Type B pancreatic cell (in vitro differentiated cells): ENCODE measurements around the gene GPC5. TPM values are rescaled to one million over a fixed set of nuclear protein-coding genes. Genes with fewer than 3 reads are reported as not detected.

Experiments used
- DNase-seq: peaks from one replicate; pipeline ENCODE4 v3.0.0; 2021; ENCODE audit warnings: mixed read lengths; ENCODE audit not compliant: unreplicated experiment; ENCODE audit errors: extremely low spot score
- H3K27ac Mint-ChIP-seq: 2 replicates; pipeline ENCODE4 v1.8.0; 2021; ENCODE audit warnings: mild to moderate bottlenecking, mixed read lengths
- H3K27me3 Mint-ChIP-seq: 2 replicates; pipeline ENCODE4 v1.8.0; 2021; ENCODE audit warnings: mixed read lengths
- H3K36me3 Mint-ChIP-seq: 2 replicates; pipeline ENCODE4 v1.8.0; 2021; ENCODE audit warnings: mixed read lengths
- H3K4me1 Mint-ChIP-seq: one replicate; pipeline ENCODE4 v1.8.0; 2021; ENCODE audit warnings: mixed read lengths; ENCODE audit not compliant: unreplicated experiment
- H3K4me3 Mint-ChIP-seq: 2 replicates; pipeline ENCODE4 v1.8.0; 2021; ENCODE audit warnings: mild to moderate bottlenecking, mixed read lengths
- H3K9me3 Mint-ChIP-seq: 2 replicates; pipeline ENCODE4 v1.8.0; 2021; ENCODE audit warnings: mixed read lengths
- total RNA-seq: library from RNA; stranded (reverse); gene quantifications from 2 replicates; pipeline ENCODE4 v1.2.1, GENCODE V29; 2021; ENCODE audit warnings: low replicate concordance
- TF ChIP-seq, protein P1 (sequence below): fragments of 200-600 bp; sonication (generic); conservative IDR thresholded peaks from 2 replicates; pipeline ENCODE4 v1.5.0; 2021; ENCODE audit warnings: antibody characterized with exemption, mild to moderate bottlenecking

The GPC5 gene
- total RNA-seq, 1 donor from 2014 or later, result 2.8 TPM

GRCh38 chr13:91595677-91596076, 197.3 kb downstream of the GPC5 start:
- no peaks in the 10 kb centered on the region for H3K27me3 Mint-ChIP-seq
- H3K4me3 Mint-ChIP-seq, result no peak overlapping the region
- no peaks in the 10 kb centered on the region for H3K4me1 Mint-ChIP-seq
- H3K27ac Mint-ChIP-seq, result no peak overlapping the region
- no peaks in the 10 kb centered on the region for H3K36me3 Mint-ChIP-seq
- TF ChIP-seq, protein P1, sequence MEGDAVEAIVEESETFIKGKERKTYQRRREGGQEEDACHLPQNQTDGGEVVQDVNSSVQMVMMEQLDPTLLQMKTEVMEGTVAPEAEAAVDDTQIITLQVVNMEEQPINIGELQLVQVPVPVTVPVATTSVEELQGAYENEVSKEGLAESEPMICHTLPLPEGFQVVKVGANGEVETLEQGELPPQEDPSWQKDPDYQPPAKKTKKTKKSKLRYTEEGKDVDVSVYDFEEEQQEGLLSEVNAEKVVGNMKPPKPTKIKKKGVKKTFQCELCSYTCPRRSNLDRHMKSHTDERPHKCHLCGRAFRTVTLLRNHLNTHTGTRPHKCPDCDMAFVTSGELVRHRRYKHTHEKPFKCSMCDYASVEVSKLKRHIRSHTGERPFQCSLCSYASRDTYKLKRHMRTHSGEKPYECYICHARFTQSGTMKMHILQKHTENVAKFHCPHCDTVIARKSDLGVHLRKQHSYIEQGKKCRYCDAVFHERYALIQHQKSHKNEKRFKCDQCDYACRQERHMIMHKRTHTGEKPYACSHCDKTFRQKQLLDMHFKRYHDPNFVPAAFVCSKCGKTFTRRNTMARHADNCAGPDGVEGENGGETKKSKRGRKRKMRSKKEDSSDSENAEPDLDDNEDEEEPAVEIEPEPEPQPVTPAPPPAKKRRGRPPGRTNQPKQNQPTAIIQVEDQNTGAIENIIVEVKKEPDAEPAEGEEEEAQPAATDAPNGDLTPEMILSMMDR, result no peak
- no peak for DNase-seq
- no peaks in the 10 kb centered on the region for H3K9me3 Mint-ChIP-seq

DNA sequence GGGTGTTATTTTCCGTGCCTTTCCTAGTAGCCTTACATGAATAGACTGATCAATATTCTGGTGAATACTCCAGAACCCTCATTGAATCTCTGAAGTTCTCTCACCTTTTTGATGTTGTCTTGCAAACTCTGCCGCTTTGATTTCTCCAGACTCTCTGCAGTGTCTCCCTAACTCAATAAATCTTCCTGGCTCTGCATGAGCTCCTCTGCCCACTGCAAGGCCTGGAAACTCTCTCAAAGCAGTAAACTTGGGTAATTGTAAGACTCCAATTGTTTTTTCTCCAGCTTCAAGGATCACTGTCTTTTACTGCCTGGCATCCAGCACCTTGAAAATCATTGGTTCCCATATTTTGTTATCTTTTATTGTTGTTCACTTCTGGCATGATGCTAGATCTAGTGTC, 198.4 kb downstream of the GPC5 start:
- H3K27me3 Mint-ChIP-seq, result no peaks in the 10 kb centered on the region
- DNase-seq, result no peak
- no peaks in the 10 kb centered on the region for H3K36me3 Mint-ChIP-seq
- H3K4me3 Mint-ChIP-seq, result no peak overlapping the region
- no peaks in the 10 kb centered on the region for H3K9me3 Mint-ChIP-seq
- H3K4me1 Mint-ChIP-seq, result no peaks in the 10 kb centered on the region
- no peak overlapping the region for H3K27ac Mint-ChIP-seq
- TF ChIP-seq, protein P1, result no peak

- Mint-ChIP-seq H3K9me3 (no peaks in the 10 kb centered on the region), H3K4me1 (no peaks in the 10 kb centered on the region), H3K27me3 (no peaks in the 10 kb centered on the region), H3K4me3 (no peak overlapping the region), H3K36me3 (no peaks in the 10 kb centered on the region), H3K27ac (no peak overlapping the region)
- DNase-seq, result no peak
- TF ChIP-seq, protein P1, result no peak
Observed at GRCh38 chr13:91598655-91599054, 200.2 kb downstream of the GPC5 start.

DNA sequence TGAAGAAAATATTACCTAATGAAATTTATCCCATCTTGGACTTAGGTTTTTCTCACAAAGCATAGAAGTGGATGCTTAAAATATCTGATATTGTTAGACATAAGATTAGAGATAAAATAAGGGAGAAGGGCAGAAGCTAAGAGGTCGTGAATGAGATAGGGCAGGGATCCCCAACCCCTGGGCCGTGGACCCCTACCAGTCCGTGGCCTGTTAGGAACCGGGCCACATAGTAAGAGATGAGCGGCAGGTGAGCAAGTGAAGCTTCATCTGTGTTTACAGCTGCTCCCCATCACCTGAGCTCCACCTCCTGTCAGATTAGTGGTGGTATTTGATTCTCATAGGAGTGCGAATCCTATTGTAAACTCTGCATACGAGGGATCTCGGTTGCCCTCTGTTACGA, 202.9 kb downstream of the GPC5 start:
- no peak for DNase-seq
- Mint-ChIP-seq H3K4me1 (no peaks in the 10 kb centered on the region), H3K36me3 (no peaks in the 10 kb centered on the region), H3K4me3 (no peak overlapping the region), H3K27ac (no peak overlapping the region), H3K27me3 (no peaks in the 10 kb centered on the region), H3K9me3 (no peaks in the 10 kb centered on the region)
- TF ChIP-seq, protein P1, result no peak

DNA sequence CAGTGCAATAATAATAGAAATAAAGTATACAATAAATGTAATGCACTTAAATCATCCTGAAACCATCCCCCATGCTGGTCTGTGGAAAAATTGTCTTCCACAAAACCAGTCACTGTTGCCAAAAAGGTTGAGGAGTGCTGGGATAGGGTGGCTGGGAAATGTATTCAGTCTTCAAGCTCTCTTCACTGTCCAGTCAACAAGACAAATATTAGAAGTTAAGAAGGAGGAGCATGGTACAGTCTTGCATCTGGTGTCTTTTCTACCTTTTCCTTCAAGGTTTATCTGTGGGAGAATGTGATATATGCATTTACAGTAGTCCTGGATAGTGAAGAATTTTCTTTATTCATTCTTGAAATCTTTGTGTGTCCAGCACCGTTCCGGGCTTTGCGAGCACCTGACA, 203.4 kb downstream of the GPC5 start:
- TF ChIP-seq, protein P1, result no peak
- Mint-ChIP-seq H3K4me3 (no peak overlapping the region), H3K4me1 (no peaks in the 10 kb centered on the region), H3K9me3 (no peaks in the 10 kb centered on the region), H3K36me3 (no peaks in the 10 kb centered on the region), H3K27me3 (no peaks in the 10 kb centered on the region), H3K27ac (no peak overlapping the region)
- DNase-seq, result no peak

DNA sequence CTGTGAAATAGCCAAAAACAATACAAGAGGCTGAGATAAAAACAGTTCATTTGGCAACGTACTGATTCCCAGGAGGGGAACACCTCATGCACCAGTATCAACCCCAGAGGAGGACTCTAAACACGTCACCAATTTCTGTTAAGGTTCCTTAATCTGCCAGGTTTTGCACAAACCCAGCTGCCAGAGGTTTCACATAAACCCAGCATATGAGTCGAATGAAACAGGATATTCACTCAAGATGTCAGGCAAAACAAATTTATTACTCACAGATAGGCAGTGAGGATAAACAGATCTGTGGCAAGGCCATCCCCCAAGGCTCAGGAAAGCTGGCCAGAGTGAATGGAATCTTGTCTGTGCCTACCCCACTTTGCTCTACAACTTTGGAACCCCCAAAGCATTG, 210.9 kb downstream of the GPC5 start:
- Mint-ChIP-seq H3K4me1 (peaks cover 7% of the 10 kb centered on the region), H3K27me3 (no peaks in the 10 kb centered on the region), H3K9me3 (no peaks in the 10 kb centered on the region), H3K36me3 (no peaks in the 10 kb centered on the region), H3K4me3 (no peak overlapping the region), H3K27ac (no peak overlapping the region)
- TF ChIP-seq, protein P1, result no peak
- no peak for DNase-seq
